ENCODE data around the gene PRLH. TPM values are rescaled to one million over a fixed set of nuclear protein-coding genes. Genes with fewer than 3 reads are reported as not detected.

The PRLH gene
- total RNA-seq, 4 donors from 2014 or later = not detected

DNA sequence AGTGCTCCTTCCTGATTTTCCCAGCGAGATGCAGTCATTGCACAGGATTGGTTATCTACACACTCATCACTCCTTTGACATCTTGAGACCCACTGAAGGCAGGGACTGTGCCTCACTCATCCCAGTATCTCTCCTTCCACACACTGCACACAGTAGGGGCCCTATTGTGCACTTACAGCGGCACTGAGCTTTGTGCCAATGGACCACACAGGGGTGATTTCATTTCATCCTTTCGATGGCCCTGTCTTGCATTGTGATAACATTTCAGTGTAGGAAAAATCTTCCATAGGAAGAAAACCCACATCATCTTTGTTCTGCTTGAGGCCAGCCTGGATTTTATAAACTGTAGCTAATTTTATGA, 50.0 kb downstream of the PRLH start:
- H3K27ac ChIP-seq = peak overlapping the region; percentile 75 to 93 (median 87)
- peaks cover 19 to 40% (median 20%) of the 10 kb centered on the region in 3 donors for H3K4me1 ChIP-seq
- no peaks in the 10 kb centered on the region for H3K36me3 ChIP-seq
- H3K4me3 ChIP-seq = no peak overlapping the region
- peak; percentile 6 for ATAC-seq
- no peaks in the 10 kb centered on the region for H3K27me3 ChIP-seq
- 0 to 16% methylated on average over 2 to 3 of the region's 3 CpGs for WGBS, 2 donors (ENCODE audit: low coverage in 1 of 2)
- no peak for TF ChIP-seq EP300 (IDR thresholded peaks at IDR 0.05)
- TF ChIP-seq CTCF (IDR thresholded peaks at IDR 0.05) = no peak
- no peak for TF ChIP-seq POLR2AphosphoS5 (IDR thresholded peaks at IDR 0.05)
- no peak for TF ChIP-seq POLR2A (IDR thresholded peaks at IDR 0.05)
- H3K9me3 ChIP-seq = no peaks in the 10 kb centered on the region

Small RNAs within 50 kb of the gene (small RNA-seq; reads per million reads assigned to genes)
- gene RNU6-1140P = 0 reads per million in 4 donors

Other genes starting within 250 kb of the PRLH start
- 100 to 1,000 TPM; 110 to 421 (median 310) TPM for gene COL6A3, start 152.4 kb upstream of the PRLH start, total RNA-seq
- gene MLPH, start 79.3 kb upstream of the PRLH start, total RNA-seq = 10 to 100 TPM in 2 of 4 donors, 1 to 10 TPM in 2; 1.8 to 13.8 (median 10.8) TPM
- 1 to 10 TPM in 3 of 4 donors, under 1 TPM in 1; 0.81 to 6.7 (median 3.2) TPM for gene RAB17, start 24.2 kb downstream of the PRLH start, total RNA-seq
- 100 to 1,000 TPM; 164 to 225 (median 179) TPM for gene LRRFIP1, start 61.0 kb downstream of the PRLH start, total RNA-seq
- gene RBM44, start 232.2 kb downstream of the PRLH start, total RNA-seq = 1 to 10 TPM in 2 of 4 donors, under 1 TPM in 2; 0.45 to 1.4 (median 0.93) TPM

All from gastroesophageal sphincter (tissue), 4 donors.